Uterus (tissue), 4 donors: ENCODE results near the gene KRT37. TPM values are rescaled to one million over a fixed set of nuclear protein-coding genes. Genes with fewer than 3 reads are reported as not detected.

ENCODE experiments used
- DNase-seq, 2 donors: peaks; one replicate each; pipeline ENCODE4 v3.0.0-alpha.2; 2019 to 2020
- H3K27ac ChIP-seq, 2 donors: fragments of 200-600 bp; sonication (generic); 1 replicate in 1 of 2; 2 replicates in 1 of 2; pipeline ENCODE4 v1.5.1; 2016 to 2018
- H3K27me3 ChIP-seq, 2 donors: fragments of 200-600 bp; sonication (generic); one replicate each; pipeline ENCODE4 v1.5.1; 2018 to 2019; ENCODE audit warnings: control low read depth in 1 of 2
- H3K36me3 ChIP-seq, 2 donors: fragments of 200-600 bp; sonication (generic); one replicate each; pipeline ENCODE4 v1.5.1; 2019; ENCODE audit warnings: control low read depth in 1 of 2
- H3K4me1 ChIP-seq, 2 donors: fragments of 200-600 bp; sonication (generic); one replicate each; pipeline ENCODE4 v1.5.1; 2018 to 2019; ENCODE audit warnings: control low read depth in 1 of 2
- H3K4me3 ChIP-seq, 2 donors: fragments of 200-600 bp; sonication (generic); 1 replicate in 1 of 2; 2 replicates in 1 of 2; pipeline ENCODE4 v1.5.1; 2018 to 2019; ENCODE audit warnings: mild to moderate bottlenecking in 1 of 2
- H3K9me3 ChIP-seq, 2 donors: fragments of 200-600 bp; sonication (generic); one replicate each; pipeline ENCODE4 v1.5.1; 2019; ENCODE audit warnings: control low read depth in 1 of 2
- POLR2A ChIP-seq, 2 donors: fragments of 450-650 bp; IDR thresholded peaks; one replicate each; pipeline ENCODE4 v1.6.1; 2016; ENCODE audit warnings: antibody characterized with exemption in 2 of 2, mild to moderate bottlenecking in 1 of 2, moderate library complexity in 1 of 2
- intact Hi-C: fragments of 100-400 bp; cut with DNase I; formaldehyde crosslinking; loops from one replicate; pipeline ENCODE4 v1.15.1; 2023; ENCODE audit warnings: low total_unique reads
- total RNA-seq, 4 donors: library from RNA; depleted of rRNA in 3 of 4; stranded (reverse); fragments of >200 nt in 3 of 4; gene quantifications; one replicate each; pipeline versions ENCODE4 v1.1.0 to v1.2.4, GENCODE V29; 2014 to 2023
- TF ChIP-seq, protein P1 (sequence below), 4 experiments: fragments of 200-600 bp in 2 of 4; fragments of 450-650 bp in 2 of 4; sonication (generic) in 2 of 4; IDR thresholded peaks; one replicate each; pipeline ENCODE4 v1.5.1; 2016 to 2019; ENCODE audit warnings: antibody characterized with exemption in 4 of 4, mild to moderate bottlenecking in 2 of 4, moderate library complexity in 1 of 4
- donor health status: DM: yes; HTN: yes; CAD: no.

KRT37 gene
- not detected for total RNA-seq

GRCh38 chr17:41424111-41424635 lies at the start of gene KRT37:
Gene KRT37 (minus strand): TSS chr17:41424585. CDS start chr17:41424523, 62 bp downstream.
- TF ChIP-seq, protein P1, sequence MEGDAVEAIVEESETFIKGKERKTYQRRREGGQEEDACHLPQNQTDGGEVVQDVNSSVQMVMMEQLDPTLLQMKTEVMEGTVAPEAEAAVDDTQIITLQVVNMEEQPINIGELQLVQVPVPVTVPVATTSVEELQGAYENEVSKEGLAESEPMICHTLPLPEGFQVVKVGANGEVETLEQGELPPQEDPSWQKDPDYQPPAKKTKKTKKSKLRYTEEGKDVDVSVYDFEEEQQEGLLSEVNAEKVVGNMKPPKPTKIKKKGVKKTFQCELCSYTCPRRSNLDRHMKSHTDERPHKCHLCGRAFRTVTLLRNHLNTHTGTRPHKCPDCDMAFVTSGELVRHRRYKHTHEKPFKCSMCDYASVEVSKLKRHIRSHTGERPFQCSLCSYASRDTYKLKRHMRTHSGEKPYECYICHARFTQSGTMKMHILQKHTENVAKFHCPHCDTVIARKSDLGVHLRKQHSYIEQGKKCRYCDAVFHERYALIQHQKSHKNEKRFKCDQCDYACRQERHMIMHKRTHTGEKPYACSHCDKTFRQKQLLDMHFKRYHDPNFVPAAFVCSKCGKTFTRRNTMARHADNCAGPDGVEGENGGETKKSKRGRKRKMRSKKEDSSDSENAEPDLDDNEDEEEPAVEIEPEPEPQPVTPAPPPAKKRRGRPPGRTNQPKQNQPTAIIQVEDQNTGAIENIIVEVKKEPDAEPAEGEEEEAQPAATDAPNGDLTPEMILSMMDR (IDR thresholded peaks at IDR 0.05) = no peak
- TF ChIP-seq POLR2A (IDR thresholded peaks at IDR 0.05) = no peak
- intact Hi-C loops = no loop called here
- Histone ChIP-seq H3K4me1 (peaks cover 5 to 8% of the 10 kb centered on the region in 2 donors), H3K27me3 (no peaks in the 10 kb centered on the region), H3K9me3 (no peaks in the 10 kb centered on the region), H3K27ac (no peak within 1 kb of the TSS), H3K4me3 (no peak within 1 kb of the TSS), H3K36me3 (no peaks in the 10 kb centered on the region)
- no peak for DNase-seq

DNA sequence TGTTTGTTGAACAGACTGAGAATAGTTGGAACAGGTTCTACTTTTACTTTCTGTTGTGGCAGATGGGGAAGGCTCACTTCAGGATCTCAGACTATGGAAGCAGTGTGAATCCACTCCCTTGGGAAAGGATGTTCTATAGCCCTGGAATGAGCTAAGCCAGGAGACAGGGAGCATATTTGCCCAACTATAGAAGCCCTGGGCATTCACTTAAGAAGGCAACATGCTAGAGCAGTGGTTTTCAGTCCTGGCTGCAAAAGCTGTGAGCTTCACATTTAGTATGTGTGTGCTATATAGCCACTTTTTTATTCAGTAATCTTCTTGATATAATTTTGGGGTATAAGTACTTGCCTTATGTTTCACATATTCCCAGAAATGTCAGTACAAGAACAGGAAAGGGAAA lies 44.0 kb upstream of the KRT37 start:
- H3K9me3 ChIP-seq = no peaks in the 10 kb centered on the region
- DNase-seq = no peak
- no peak for TF ChIP-seq POLR2A (IDR thresholded peaks at IDR 0.05)
- TF ChIP-seq, protein P1 (IDR thresholded peaks at IDR 0.05) = no peak
- no peaks in the 10 kb centered on the region for H3K36me3 ChIP-seq
- H3K27me3 ChIP-seq = no peaks in the 10 kb centered on the region
- no peak overlapping the region for H3K27ac ChIP-seq
- intact Hi-C loops = no loop called here
- H3K4me1 ChIP-seq = no peaks in the 10 kb centered on the region
- no peak overlapping the region for H3K4me3 ChIP-seq

DNA sequence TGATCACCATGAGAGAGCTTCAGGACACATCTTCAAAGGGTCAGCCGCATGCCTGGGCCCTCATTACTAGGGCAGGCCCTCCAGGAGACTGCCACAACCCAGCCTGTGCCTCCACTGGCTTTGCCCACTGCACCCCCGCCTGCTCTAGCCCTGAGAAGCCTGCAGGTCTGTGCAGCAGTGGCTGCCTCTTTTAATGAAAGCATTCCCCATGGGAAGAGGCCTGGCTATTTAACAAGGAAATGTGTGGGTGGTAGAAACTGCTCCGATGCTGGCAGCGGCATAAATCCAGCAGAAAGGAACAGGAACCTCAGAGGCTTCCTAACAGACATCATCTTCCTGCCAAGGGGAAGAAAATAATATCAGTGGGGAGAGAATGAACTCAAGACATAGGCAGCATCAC lies 43.2 kb upstream of the KRT37 start:
- no peaks in the 10 kb centered on the region for H3K36me3 ChIP-seq
- H3K4me1 ChIP-seq = no peaks in the 10 kb centered on the region
- TF ChIP-seq, protein P1 (IDR thresholded peaks at IDR 0.05) = no peak
- no peak for TF ChIP-seq POLR2A (IDR thresholded peaks at IDR 0.05)
- H3K27ac ChIP-seq = no peak overlapping the region
- DNase-seq = no peak
- no peak overlapping the region for H3K4me3 ChIP-seq
- intact Hi-C loops = no loop called here
- H3K9me3 ChIP-seq = no peaks in the 10 kb centered on the region
- H3K27me3 ChIP-seq = no peaks in the 10 kb centered on the region

DNA sequence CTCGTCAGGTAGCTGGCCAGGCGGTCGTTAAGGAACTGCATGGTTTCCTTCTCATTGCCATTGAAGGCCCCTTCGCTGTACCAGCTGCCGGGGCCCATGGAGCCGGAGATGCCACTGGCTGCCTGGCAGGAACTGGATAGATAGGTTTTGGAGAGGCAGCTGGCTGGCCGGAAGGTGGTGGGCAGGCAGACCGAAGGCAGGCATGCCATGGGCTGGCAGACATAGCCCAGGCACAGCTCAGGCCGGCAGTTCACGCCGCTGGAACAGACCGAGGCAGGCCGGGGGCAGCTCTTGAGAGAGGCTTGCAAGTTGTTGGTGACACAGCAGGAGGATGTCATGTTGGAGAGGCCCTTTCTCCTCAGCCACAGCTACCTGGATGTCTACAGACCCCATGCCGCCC lies 42.6 kb upstream of the KRT37 start, which contains the start of gene KRT32:
TSS of gene KRT32 (minus strand) at position 399 of the 400 bp plus-strand sequence. CDS start at position 338, 61 bp downstream.
- DNase-seq = no peak
- intact Hi-C loops = no loop called here
- H3K9me3 ChIP-seq = no peaks in the 10 kb centered on the region
- TF ChIP-seq, protein P1 (IDR thresholded peaks at IDR 0.05) = no peak
- TF ChIP-seq POLR2A (IDR thresholded peaks at IDR 0.05) = no peak
- no peaks in the 10 kb centered on the region for H3K36me3 ChIP-seq
- no peaks in the 10 kb centered on the region for H3K4me1 ChIP-seq
- H3K4me3 ChIP-seq = no peak within 1 kb of the TSS
- H3K27ac ChIP-seq = no peak within 1 kb of the TSS
- H3K27me3 ChIP-seq = no peaks in the 10 kb centered on the region

DNA sequence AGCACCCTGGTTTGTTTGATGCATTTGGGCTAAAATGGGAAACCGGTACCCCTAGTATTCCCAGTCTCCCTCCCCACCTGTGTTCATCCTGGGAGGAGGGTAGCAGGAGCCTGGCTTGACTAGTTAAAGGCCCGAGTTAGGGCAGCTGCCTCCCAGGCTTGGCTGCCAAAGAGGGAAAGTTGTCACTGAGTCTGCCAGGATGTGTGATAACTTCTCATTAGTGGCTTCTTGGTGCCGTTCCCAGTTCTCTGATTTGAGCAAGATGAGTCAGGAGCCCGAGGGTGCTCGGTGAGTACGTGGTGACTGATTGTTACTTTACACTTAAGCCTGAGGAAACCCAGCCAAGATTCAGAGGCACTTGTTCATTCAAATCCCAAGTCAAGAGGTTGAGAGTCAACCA lies 40.3 kb upstream of the KRT37 start:
- H3K4me1 ChIP-seq = no peaks in the 10 kb centered on the region
- no peak overlapping the region for H3K27ac ChIP-seq
- DNase-seq = peak; percentile 80 to 90
- H3K4me3 ChIP-seq = no peak overlapping the region
- no peaks in the 10 kb centered on the region for H3K27me3 ChIP-seq
- H3K36me3 ChIP-seq = no peaks in the 10 kb centered on the region
- TF ChIP-seq POLR2A (IDR thresholded peaks at IDR 0.05) = no peak
- TF ChIP-seq, protein P1 (IDR thresholded peaks at IDR 0.05) = no peak
- intact Hi-C loops = no loop called here
- H3K9me3 ChIP-seq = no peaks in the 10 kb centered on the region
